ENCODE measurements around the gene SCGN.

SCGN gene

DNA sequence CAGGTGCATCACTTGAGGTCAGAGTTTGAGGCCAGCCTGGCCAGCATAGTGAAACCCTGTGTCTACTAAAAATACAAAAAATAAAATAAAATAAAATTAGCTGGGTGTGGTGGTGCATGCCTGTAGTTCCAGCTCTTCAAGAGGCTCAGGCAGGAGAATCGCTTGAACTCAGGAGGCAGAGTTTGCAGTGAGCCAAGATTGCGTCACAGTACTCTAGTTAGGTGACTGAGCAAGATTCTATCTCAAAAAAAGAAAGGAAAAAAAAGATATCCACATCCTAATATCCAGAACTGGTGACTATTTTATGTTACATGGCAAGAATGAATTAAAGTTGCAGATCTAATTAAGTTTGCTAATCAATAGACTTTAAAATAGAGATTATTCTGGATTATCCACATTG, 32.5 kb downstream of the SCGN start:
- H3K4me3 ChIP-seq (ENCODE audit: low read depth, low read length), result no peak overlapping the region

DNA sequence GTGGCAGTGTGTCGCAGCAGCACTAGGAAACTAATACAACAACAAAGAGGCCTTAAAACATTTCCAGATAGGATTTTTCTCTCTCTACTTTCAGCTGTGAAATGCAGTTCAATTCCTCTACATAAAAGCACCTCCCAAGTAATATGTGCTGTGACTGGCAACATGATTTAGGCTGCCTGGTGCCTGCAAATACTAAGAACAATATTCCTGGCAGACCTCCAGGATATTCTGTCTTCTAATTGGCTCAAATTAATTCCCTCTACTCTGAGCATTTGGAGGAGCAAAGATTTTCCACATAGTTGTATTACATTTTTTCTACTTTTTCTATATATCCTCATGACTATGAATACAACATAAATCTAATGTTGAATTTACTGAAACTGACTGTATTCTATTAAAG, 33.2 kb downstream of the SCGN start:
- H3K4me3 ChIP-seq (ENCODE audit: low read depth, low read length), result no peak overlapping the region

DNA sequence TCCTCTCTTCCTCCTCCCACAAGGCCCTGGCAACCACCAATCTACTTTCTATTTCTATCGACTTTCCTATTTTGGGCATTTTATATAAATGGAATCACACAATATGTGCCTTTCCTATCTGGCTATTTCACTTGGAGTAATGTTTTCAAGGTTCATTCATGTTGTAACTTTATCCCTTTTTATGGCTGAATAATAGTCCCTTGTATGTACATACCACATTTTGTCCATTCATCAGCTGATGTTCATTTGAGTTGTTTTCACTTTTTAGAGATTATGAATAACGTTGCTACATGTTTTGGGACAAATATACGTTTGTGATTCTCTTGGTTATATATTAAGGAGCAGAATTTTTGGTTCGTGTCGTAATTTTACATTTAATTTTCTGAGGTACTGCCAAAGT, 33.9 kb downstream of the SCGN start:
- no peak overlapping the region for H3K4me3 ChIP-seq (ENCODE audit: low read depth, low read length)

- H3K4me3 ChIP-seq (ENCODE audit: low read depth, low read length), result no peak overlapping the region
Observed at GRCh38 chr6:25686856-25687255, 34.8 kb downstream of the SCGN start.

DNA sequence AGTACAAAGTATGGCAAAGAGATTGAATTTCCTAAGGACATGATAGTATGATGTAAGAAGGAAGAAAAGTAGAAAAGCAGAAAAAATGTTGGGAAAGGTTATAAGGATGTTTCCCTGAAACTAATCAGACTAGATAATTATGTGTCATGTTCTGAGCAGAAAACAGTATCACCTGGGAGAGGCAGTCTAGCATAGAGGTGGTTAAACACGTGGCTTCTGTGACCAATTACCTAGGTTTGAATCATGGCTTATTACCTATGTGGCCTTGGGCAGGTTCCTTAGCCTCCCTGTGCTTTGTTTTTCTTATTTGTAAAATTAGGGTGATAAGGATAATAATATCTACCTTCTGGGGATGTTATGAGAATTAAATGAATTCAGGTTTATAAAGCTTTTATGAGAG, 38.0 kb downstream of the SCGN start:
- no peak overlapping the region for H3K4me3 ChIP-seq (ENCODE audit: low read depth, low read length)

DNA sequence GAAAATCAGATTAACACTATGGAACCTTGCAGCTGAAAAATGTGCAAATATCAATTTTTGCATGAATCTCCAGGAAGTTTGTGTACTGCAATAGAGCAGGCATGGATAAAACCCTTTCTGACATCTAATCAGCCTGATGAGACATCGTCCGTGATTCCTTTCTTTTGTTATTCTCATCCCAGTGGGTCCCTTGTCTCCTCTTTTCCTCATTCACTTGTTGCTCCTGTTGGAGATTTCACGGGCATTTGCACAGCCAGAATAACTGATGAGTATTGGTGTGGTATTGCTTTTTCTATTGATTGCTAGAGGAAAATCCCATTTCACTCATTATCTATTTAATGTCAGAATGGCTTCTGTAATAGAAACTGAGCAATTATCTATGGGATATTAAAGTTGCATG, 39.9 kb downstream of the SCGN start:
- no peak overlapping the region for H3K4me3 ChIP-seq (ENCODE audit: low read depth, low read length)

DNA sequence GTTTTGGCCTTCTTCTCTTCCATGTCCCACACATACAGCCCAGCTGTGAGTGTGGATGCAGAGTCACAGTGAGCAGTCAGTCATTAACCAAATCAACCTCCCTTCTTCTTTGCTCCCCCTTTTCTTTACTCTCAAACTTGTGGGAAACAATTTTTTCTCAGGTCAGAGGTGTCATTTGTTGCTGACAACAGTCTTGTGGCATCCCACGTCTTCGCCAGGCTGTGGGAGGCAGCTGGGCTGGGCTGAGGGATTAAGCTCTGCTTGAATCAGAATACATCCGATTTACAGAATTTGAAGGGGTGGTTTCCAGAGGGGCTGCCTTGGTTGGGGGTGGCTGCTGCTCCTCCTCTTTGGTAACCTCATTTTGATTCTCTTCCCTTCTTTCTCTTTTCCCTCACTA, 40.5 kb downstream of the SCGN start:
- no peak overlapping the region for H3K4me3 ChIP-seq (ENCODE audit: low read depth, low read length)

- H3K4me3 ChIP-seq (ENCODE audit: low read depth, low read length), result no peak overlapping the region
Observed at GRCh38 chr6:25694366-25694765, 42.4 kb downstream of the SCGN start.

DNA sequence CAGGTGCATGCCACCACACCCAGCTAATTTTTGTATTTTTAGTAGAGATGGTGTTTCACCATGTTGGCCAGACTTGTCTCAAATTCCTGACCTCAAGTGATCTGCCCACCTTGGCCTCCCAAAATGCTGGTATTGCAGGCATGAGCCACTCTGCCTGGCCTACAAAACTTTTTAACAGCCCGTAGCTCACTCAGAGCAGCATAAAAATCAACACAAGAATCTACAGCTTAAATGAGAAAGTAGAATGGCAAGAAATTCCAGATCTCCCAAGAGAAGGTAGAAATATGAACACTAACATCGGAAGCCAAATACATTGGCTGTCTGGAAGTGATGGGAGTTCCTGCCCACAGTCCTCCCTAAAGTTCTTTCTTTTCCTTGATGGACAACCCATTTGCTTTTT, 43.7 kb downstream of the SCGN start:
- no peak overlapping the region for H3K4me3 ChIP-seq (ENCODE audit: low read depth, low read length)

DNA sequence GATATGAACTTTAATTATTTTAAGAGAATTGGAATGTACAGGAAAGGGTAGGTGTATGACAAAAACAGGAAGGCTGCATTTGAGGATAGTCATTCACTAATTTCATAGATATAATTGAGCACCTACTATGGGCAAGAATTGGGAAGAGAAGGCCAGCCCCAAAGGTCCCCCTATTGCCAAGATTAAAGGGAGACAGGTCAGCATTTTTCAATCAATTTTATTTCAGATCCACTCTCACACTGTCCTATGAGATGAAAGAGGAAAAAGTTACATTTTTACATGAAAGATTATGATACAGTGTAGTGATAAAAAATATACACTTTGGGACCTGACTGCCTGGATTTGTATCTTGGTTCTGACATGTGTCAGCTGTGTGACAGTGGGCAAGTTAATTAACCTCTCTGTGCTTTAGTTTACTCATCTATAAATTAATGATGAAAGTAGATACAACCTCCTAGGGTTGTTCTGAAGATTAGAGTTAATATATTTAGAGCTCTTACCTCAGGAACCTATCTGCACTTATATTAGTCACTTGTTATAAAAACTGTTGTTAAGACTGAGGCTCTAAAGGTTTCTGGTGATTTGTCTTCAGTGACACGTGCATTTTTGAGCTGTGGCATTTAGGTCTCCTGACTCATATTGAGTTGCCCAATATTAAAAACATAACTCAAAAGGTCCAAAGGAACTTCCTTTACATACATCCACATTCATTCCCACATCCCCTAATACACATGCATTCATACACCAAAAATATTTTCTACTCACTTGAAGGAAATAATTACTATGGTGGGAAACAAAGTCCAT, 45.7 kb downstream of the SCGN start:
- no peak overlapping the region for H3K4me3 ChIP-seq (ENCODE audit: low read depth, low read length)

GRCh38 chr6:25698631-25699030, 46.6 kb downstream of the SCGN start:
- no peak overlapping the region for H3K4me3 ChIP-seq (ENCODE audit: low read depth, low read length)

- H3K4me3 ChIP-seq (ENCODE audit: low read depth, low read length), result no peak overlapping the region
Observed at GRCh38 chr6:25699649-25700048, 47.6 kb downstream of the SCGN start.

- no peak overlapping the region for H3K4me3 ChIP-seq (ENCODE audit: low read depth, low read length)
Observed at GRCh38 chr6:25700761-25701160, 48.7 kb downstream of the SCGN start.

GRCh38 chr6:25701807-25702206, 49.8 kb downstream of the SCGN start:
- no peak overlapping the region for H3K4me3 ChIP-seq (ENCODE audit: low read depth, low read length)

- H3K4me3 ChIP-seq (ENCODE audit: low read depth, low read length), result no peak overlapping the region
Observed at GRCh38 chr6:25703005-25703404, 51.0 kb downstream of the SCGN start.

GRCh38 chr6:25704001-25704400, 52.0 kb downstream of the SCGN start:
- H3K4me3 ChIP-seq (ENCODE audit: low read depth, low read length), result no peak overlapping the region

DNA sequence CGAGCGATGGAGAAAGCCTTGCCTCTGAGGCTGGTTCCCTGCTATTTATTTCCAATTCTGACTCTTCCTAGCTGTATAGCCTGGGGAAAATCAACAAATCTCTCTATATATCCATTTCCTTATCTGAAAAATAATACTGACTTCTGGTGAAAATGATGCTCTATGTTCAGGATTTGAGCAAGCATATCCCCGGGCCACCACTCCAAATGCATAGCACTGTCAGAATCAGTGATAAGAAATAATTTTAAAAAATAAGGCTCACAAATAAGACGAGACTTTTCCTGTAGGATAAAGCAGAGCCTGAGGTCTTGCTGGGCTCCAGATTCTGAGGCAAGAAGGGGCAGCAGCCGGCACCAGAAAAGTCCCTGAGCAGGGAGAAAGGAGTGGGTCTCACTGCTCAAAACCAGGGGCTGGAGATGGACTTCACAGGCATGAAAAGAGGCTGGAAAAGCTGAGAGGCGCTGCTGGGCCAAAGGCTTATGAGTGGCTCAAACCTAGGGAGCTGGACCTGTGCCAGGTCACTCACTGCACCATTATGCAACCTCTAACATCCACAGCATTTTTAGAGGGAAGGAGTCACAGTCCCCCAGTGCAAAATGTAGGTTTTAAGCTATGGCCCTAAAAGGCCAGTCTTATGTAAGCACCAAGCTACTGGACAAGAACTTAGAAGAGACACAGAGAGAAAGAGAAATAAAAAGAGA, 54.4 kb downstream of the SCGN start:
- no peak overlapping the region for H3K4me3 ChIP-seq (ENCODE audit: low read depth, low read length)

DNA sequence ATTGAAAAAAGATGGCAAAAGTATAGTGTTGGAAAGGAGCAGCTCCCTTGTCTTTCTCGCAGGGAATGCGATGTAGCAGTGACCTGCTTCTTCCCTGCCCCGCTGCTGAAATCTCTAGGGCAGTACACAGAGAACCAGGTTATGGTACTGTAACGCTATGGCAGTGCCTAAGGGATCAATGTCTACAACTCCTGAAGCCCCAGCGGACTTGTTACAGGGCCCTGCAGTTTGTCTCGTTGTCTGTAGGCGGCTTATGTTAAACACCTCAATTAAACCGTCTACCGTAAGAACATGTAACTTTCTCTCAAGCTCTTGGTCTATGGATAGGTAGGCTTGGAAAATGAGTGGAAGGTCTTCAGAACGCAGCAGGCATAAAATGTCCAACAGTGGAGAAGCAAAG, 57.7 kb downstream of the SCGN start:
- H3K4me3 ChIP-seq (ENCODE audit: low read depth, low read length), result no peak overlapping the region

GRCh38 chr6:25710287-25710686, 58.3 kb downstream of the SCGN start:
- H3K4me3 ChIP-seq (ENCODE audit: low read depth, low read length), result no peak overlapping the region

GRCh38 chr6:25713824-25714223, 61.8 kb downstream of the SCGN start:
- H3K4me3 ChIP-seq (ENCODE audit: low read depth, low read length), result no peak overlapping the region

- H3K4me3 ChIP-seq (ENCODE audit: low read depth, low read length), result no peak overlapping the region
Observed at GRCh38 chr6:25714765-25715164, 62.8 kb downstream of the SCGN start.

DNA sequence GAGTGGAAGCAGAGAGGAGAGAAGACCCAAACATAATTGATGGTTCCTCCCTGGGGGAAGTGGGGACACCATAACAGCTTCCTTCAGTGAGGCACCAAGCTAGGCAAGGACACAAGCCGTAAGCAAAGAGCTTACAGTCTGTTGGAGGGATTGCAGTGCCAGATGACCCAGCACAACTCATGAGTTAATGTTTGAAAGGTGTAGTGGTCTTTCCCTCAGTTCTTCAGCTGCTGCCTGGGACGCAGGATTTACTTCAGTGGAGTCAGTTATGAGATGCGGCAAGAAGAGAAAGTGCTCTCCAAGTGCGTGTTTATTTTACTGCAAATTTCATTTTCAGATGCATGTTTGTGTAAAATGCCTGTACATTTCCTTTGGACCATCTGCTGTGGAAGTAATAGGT, 63.8 kb downstream of the SCGN start:
- no peak overlapping the region for H3K4me3 ChIP-seq (ENCODE audit: low read depth, low read length)

Data from iPS-11a (cell line).